Stimulated activated naive CD4-positive, alpha-beta T cell treated with Interleukin-2 at 50 U/mL for 16 hours (primary cell): ENCODE measurements around the gene CFAP69.
"Not testable (repeated sequence)": the region's sequence is repeated elsewhere in the genome, so short reads cannot be mapped to it uniquely, and the experiment has no call there.

Experiments used
- DNase-seq: peaks from one replicate; lab custom pipeline; 2025; lab: John Stamatoyannopoulos, UW

The CFAP69 gene

DNA sequence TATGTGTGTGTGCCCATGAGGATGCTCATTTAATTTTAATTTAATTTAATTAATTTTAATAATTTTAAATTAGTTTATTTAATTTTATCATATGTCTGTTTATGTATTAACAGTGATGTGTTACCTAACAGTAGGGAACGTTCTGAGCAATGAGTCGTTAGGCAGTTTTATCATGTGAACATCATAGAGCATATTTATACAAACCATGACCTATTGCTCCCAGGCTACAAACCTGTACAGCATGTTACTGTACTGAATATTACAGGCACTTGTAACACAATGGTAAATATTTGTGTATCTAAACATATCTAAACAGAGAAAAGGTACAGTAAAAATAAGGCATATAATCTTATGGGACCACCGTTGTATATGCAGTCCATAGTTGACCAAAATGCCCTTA is 13.7 kb upstream of the CFAP69 start:
- no peak for DNase-seq

DNA sequence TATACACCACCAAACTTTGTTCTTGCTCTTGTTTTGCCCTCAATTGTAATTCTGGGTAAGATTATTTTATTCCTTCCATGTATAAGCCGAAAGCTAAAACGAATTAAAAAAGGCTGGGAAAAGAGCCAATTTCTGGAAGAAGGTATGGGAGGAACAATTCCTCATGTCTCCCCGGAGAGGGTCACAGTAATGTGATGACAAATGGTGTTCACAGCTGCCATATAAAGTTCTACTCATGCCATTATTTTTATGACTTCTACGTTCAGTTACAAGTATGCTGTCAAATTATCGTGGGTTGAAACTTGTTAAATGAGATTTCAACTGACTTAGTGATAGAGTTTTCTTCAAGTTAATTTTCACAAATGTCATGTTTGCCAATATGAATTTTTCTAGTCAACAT is 12.5 kb upstream of the CFAP69 start:
- DNase-seq, result no peak

GRCh38 chr7:90233569-90233968 is 11.4 kb upstream of the CFAP69 start:
- DNase-seq, result no peak

DNA sequence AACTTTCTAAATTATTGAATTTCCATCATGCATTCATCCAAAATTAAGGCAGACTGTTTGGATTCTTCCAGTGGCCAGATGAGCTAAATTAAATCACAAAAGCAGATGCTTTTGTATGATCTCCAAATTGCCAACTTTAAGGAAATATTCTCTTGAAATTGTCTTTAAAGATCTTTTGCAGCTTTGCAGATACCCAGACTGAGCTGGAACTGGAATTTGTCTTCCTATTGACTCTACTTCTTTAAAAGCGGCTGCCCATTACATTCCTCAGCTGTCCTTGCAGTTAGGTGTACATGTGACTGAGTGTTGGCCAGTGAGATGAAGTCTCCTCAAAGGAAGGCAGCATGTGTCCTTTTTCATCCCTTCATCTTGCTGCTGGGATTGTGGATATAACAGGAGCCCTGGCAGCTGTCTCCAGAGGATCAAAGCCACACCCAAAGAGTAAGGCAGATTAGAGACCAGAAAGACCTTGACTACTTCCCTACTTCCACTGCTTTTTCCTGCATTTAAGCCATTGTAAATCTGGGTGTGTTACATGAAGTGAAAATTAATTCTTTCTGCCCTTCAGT is 8.2 kb upstream of the CFAP69 start:
- no peak for DNase-seq

DNA sequence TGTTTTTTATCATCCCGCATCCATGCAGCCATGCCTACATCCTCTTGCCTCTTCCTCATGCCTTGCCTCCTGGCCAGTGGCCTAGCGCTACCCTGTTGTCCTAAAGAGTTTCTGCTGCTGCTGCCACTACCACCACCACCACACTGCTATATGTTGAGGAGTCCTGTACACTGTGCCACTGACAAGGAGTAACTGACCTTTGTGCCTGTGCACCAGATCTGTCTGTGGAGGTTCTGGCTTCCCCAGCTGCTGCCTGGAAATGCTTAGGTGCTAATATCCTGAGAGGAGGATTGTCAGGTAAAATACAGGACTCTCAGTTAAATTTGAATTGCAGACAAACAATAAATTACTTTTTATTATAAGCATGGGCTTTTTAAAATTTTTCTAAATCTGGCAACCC is 7.0 kb upstream of the CFAP69 start:
- no peak for DNase-seq

GRCh38 chr7:90238583-90238982 is 6.4 kb upstream of the CFAP69 start:
- DNase-seq, result no peak

DNA sequence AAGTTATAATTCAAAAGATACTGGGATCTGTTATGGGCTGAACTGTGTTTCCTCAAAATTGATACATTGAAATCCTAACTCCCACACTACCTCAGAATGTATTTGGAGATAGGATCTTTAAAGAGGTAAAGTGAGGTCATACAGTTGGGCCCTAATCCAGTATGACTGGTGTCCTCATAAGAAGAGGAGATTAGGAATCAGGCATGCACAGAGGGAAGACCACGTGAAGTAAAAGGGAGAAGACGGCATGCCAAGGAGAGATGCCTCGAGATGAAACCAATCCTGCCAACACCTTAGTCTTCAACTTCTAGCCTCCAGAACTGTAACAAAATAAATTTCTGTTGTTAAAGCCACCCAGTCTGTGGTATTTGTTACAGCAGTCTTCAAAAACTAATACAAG is 5.9 kb upstream of the CFAP69 start:
- no peak for DNase-seq

DNA sequence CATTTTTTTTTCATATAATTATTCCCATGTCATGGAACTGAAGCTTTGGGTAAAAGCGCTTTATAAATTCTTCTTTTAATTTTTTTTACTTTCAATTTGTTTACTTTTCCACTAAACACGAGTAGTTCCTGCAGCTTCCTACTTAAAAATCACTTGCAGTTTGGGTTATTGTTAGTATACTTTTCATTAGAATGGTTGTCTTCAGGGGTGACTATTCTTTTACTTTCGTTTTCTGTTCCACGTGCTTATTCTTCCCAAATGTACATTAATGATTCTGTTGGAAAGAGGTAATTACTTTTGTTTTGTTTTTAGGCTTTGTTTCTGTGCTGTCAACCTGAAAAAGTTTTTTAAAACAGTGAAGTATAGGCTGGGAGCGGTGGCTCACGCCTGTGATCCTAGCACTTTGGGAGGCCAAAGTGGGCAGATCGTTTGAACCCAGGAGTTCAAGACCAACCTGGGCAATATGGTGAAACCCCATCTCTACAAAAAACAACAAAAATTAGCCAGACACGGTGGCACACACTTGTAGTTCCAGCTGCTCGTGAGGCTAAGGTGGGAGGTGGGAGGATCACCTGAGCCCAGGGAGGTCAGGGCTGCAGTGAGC is 5.2 kb upstream of the CFAP69 start:
- DNase-seq, result no peak

DNA sequence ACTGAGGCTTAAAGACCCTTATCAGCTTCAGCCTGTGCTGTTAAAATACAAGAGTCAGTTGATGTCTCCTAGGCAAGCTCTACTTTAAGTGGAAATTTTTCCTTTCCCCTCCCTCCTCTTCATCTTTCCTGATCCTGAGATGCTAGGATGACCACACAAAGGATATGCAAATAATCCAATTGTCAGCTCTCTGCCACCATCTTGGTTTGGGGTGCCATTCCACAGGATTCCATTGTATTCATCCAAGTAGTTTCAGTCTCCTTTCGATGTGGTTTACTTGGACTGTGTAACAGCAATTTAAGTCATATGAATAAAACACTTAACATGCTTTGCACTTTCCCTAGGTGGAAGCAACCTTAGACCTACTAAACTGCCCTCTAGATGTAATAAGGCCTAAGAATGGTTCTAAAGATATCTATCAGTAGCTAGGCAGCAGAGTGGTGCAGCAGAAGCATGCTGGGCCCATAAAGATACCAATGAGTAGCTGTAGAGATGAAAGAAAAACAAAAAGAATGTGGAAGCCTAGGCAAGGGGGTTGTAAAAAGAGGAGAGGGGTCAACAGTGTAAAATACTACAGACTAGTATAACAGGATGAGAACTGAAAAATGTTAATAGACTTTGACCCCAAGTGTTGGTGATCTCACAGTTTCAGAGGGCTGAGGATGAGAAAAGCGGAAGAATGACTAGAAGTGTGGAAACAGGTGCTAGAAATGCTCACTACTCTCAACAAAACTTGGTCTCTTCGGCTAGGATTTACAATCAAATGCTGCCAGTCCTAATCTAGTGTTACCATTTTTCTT is 2.4 kb upstream of the CFAP69 start:
- no peak for DNase-seq

- no peak for DNase-seq
Observed at GRCh38 chr7:90243556-90243955, 1.4 kb upstream of the CFAP69 start.

DNA sequence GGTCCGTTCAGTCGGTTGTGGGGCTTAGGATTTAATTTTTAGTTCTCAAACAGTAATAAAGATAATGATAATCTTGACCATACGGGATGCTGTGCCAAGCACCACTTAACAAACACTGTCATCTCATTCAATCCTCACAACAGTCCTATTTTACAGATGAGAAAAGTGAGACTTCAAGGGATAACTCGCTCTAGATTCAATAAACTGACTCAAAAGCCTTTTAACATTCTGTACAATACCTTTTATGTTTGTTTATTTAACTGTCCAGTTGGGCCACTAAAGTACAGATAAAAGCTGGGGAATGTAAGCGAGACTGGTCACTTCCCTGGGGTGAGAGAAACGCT is 437 bp upstream of the CFAP69 start:
- no peak for DNase-seq

DNA sequence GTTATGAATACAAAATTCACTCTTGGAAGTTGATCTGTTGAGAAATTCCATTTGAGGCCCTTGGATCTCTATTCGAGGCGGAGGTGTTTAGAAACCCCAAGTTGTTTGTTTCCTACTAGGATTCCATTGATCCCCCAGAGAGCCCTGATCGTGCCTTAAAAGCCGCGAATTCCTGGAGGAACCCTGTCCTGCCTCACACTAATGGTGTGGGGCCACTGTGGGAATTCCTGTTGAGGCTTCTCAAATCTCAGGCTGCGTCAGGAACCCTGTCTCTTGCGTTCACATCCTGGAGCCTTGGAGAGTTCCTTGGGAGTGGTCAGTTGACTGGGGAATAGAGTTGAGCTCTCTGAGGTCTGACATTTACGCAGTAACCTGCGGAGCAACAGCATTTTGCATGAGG is 1.2 kb downstream of the CFAP69 start:
- no peak for DNase-seq

- no peak for DNase-seq
Observed at GRCh38 chr7:90248706-90249105, 3.7 kb downstream of the CFAP69 start.

DNA sequence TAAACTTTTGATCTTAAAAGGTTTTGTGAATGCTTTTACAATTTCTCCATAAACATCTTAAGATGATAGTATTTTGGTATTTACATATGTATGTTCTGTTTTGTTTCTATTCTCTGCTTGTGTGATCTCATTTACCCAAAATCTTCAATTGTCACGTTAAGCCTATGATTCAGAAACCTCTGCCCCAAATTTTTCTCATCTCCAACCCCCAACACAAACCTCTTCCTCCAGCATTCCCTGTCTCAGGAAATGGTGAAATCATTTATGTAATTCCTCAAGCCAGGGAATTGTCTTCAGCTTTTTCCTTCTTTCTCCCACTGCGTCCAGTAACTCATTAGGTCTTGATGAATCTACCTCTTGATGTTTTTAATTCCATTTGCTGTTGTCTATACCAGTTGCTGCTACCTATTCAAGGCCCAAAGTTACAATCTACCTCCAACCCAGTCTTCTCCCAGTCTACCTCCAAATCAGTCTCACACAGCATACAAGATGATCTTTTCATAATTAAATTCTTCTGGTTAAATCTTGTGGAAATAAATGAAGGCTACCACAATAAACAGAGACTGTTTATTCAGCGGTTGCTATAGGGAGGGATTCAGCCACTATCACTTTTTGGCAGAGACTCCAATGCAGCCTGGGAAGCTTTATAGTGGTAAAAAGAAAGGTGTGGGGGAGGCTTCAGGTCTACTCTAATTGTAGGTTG is 5.8 kb downstream of the CFAP69 start:
- no peak for DNase-seq

GRCh38 chr7:90251304-90251635 is 6.3 kb downstream of the CFAP69 start:
- DNase-seq, result no peak

- not testable (repeated sequence) for DNase-seq
Observed at GRCh38 chr7:90256011-90256410, 11.0 kb downstream of the CFAP69 start.

GRCh38 chr7:90256778-90257177 is 11.8 kb downstream of the CFAP69 start:
- no peak for DNase-seq

GRCh38 chr7:90261441-90261840 is 16.5 kb downstream of the CFAP69 start:
- DNase-seq, result no peak

DNA sequence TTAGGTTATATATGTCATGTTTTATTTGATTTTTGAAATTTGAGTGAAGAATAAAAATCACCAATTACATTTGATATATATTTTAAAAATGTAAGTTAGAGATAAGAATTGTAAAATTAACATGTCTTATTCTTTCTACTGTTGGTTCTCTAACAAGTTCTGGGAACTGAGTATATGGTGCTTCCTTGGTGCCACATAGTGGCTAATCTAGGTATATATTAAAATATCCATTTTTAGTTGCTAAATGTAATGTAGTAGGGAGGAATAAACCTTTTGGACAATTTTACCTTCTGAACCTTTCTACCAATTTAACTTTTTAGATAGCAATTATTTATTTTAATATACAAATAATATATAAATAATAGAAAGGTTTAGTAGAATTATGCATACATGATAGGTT is 17.5 kb downstream of the CFAP69 start:
- no peak for DNase-seq

DNA sequence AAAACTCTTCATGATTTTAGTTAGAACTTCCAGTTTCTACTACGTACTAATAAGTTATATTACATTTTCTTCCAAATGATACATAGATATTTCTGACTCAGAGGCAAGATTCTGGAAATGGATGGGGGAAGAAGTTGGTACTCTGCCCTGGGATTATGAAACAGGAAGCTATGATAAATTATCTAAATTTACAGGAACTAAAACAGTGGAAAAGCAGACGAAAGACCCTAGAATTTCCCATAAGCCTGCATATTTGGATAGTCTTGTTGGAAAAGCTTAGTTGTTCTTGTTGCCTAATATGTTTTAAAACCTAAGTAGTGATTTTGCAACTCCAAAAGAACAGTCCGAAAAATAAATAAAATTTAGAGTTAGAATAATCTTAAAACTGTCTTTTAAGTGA is 21.8 kb downstream of the CFAP69 start:
- DNase-seq, result no peak

- no peak for DNase-seq
Observed at GRCh38 chr7:90267263-90267858, 22.4 kb downstream of the CFAP69 start.

- DNase-seq, result no peak
Observed at GRCh38 chr7:90269163-90269562, 24.2 kb downstream of the CFAP69 start.
